ENCODE results near the gene GFY. TPM values are rescaled to one million over a fixed set of nuclear protein-coding genes. Genes with fewer than 3 reads are reported as not detected.
"Not testable (repeated sequence)": the region's sequence is repeated elsewhere in the genome, so short reads cannot be mapped to it uniquely, and the experiment has no call there.

Gene GFY
- total RNA-seq, 3 donors from 2014 or later (not counting 1 experiment from before 2014, with no cell fraction given): not detected

DNA sequence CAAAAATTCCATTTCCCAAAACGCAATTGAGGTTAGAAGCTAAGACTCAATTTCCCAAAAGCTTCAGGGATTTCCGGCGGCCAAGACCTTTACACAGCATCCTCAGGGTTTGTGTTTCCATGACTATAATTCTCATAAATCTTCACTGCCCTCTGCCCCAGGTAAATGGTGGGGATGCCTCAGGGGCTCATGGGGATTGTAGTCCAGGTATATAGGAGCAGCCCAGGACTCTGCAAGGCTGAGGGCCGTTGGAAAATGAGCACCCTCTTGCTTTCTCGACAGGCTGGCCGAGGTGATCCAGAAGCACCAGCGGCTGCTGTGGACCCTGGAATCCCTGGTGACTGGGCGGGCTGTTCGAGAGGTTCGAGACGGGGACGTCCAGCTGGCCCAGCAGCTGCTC, 34.2 kb downstream of the GFY start:
- Histone ChIP-seq H3K9me3 (ENCODE audit: control insufficient read depth, insufficient read depth, low read length) (no peaks in the 10 kb centered on the region), H3K4me1 (ENCODE audit: control insufficient read depth, insufficient read depth, low read length) (peaks cover 19% of the 10 kb centered on the region), H3K27me3 (ENCODE audit: control insufficient read depth, insufficient read depth, low read length) (no peaks in the 10 kb centered on the region), H3K36me3 (ENCODE audit: control insufficient read depth, insufficient read depth, low read length) (peaks cover 24% of the 10 kb centered on the region), H3K4me3 (ENCODE audit: low read length) (no peak overlapping the region), H3K27ac (ENCODE audit: low read length) (no peak overlapping the region)
- Mint-ChIP-seq H3K27ac (no peak overlapping the region), H3K9me3 (no peaks in the 10 kb centered on the region), H3K27me3 (ENCODE audit: low read depth in 2 of 2) (no peaks in the 10 kb centered on the region), H3K4me3 (no peak overlapping the region), H3K4me1 (peaks cover 0 to 6% of the 10 kb centered on the region in 2 donors), H3K36me3 (no peaks in the 10 kb centered on the region)
- ATAC-seq (no peak), DNase-seq (no peak)
- TF ChIP-seq CTCF (IDR thresholded peaks at IDR 0.05): no peak
- 92% methylated on average over 12 of the region's 12 CpGs for WGBS (ENCODE audit: insufficient coverage)
- intact Hi-C loops (cut with micrococcal nuclease): no loop called here

GRCh38 chr19:49461130-49461529, 35.9 kb downstream of the GFY start:
- H3K4me3 Mint-ChIP-seq; H3K4me3 ChIP-seq (ENCODE audit: low read length); ATAC-seq; DNase-seq; H3K27ac Mint-ChIP-seq; H3K9me3 ChIP-seq (ENCODE audit: control insufficient read depth, insufficient read depth, low read length); H3K27me3 ChIP-seq (ENCODE audit: control insufficient read depth, insufficient read depth, low read length); H3K36me3 Mint-ChIP-seq; H3K4me1 Mint-ChIP-seq; H3K27me3 Mint-ChIP-seq (ENCODE audit: low read depth in 2 of 2); intact Hi-C loops (cut with micrococcal nuclease); H3K27ac ChIP-seq (ENCODE audit: low read length); H3K9me3 Mint-ChIP-seq: not testable (repeated sequence)
- Histone ChIP-seq H3K36me3 (ENCODE audit: control insufficient read depth, insufficient read depth, low read length) (peaks cover 38% of the 10 kb centered on the region), H3K4me1 (ENCODE audit: control insufficient read depth, insufficient read depth, low read length) (peaks cover 15% of the 10 kb centered on the region)
- no CpG with 5 or more reads among the region's 1 CpG for WGBS (ENCODE audit: insufficient coverage)

- peaks cover 38% of the 10 kb centered on the region for H3K36me3 ChIP-seq (ENCODE audit: control insufficient read depth, insufficient read depth, low read length)
- Mint-ChIP-seq H3K4me1 (peaks cover 0 to 6% of the 10 kb centered on the region in 2 donors), H3K4me3 (no peak overlapping the region), H3K36me3 (no peaks in the 10 kb centered on the region), H3K27me3 (ENCODE audit: low read depth in 2 of 2) (no peaks in the 10 kb centered on the region), H3K27ac (no peak overlapping the region), H3K9me3 (no peaks in the 10 kb centered on the region)
- no peak overlapping the region for H3K27ac ChIP-seq (ENCODE audit: low read length)
- ATAC-seq (no peak), DNase-seq (no peak)
- no peak for TF ChIP-seq CTCF (IDR thresholded peaks at IDR 0.05)
- H3K4me3 ChIP-seq (ENCODE audit: low read length): no peak overlapping the region
- intact Hi-C loops (cut with micrococcal nuclease): no loop called here
- 98% methylated on average over 37 of the region's 37 CpGs for WGBS (ENCODE audit: insufficient coverage)
- no peaks in the 10 kb centered on the region for H3K27me3 ChIP-seq (ENCODE audit: control insufficient read depth, insufficient read depth, low read length)
- H3K4me1 ChIP-seq (ENCODE audit: control insufficient read depth, insufficient read depth, low read length): peaks cover 15% of the 10 kb centered on the region
- no peaks in the 10 kb centered on the region for H3K9me3 ChIP-seq (ENCODE audit: control insufficient read depth, insufficient read depth, low read length)
Observed at GRCh38 chr19:49461656-49462055, 36.5 kb downstream of the GFY start.

GRCh38 chr19:49462492-49462891, 37.3 kb downstream of the GFY start:
- 88% methylated on average over 12 of the region's 12 CpGs for WGBS (ENCODE audit: insufficient coverage)
- peaks cover 15% of the 10 kb centered on the region for H3K4me1 ChIP-seq (ENCODE audit: control insufficient read depth, insufficient read depth, low read length)
- ATAC-seq (no peak), DNase-seq (no peak)
- Mint-ChIP-seq H3K9me3 (no peaks in the 10 kb centered on the region), H3K27me3 (ENCODE audit: low read depth in 2 of 2) (no peaks in the 10 kb centered on the region), H3K36me3 (no peaks in the 10 kb centered on the region), H3K4me1 (no peaks in the 10 kb centered on the region), H3K4me3 (no peak overlapping the region), H3K27ac (no peak overlapping the region)
- no peaks in the 10 kb centered on the region for H3K27me3 ChIP-seq (ENCODE audit: control insufficient read depth, insufficient read depth, low read length)
- H3K27ac ChIP-seq (ENCODE audit: low read length): no peak overlapping the region
- H3K4me3 ChIP-seq (ENCODE audit: low read length): no peak overlapping the region
- H3K9me3 ChIP-seq (ENCODE audit: control insufficient read depth, insufficient read depth, low read length): no peaks in the 10 kb centered on the region
- TF ChIP-seq CTCF (IDR thresholded peaks at IDR 0.05): no peak
- intact Hi-C loops (cut with micrococcal nuclease): no loop called here
- H3K36me3 ChIP-seq (ENCODE audit: control insufficient read depth, insufficient read depth, low read length): peaks cover 38% of the 10 kb centered on the region
